H9 (cell line): ENCODE results near the gene LSM8. TPM values are rescaled to one million over a fixed set of nuclear protein-coding genes. Genes with fewer than 3 reads are reported as not detected.

Experiments used
- DNase-seq: peaks from one replicate; pipeline ENCODE4 v3.0.0-alpha.2; 2017
- H2AFZ ChIP-seq: one replicate; pipeline ENCODE4 v1.6.1; 2013; ENCODE audit warnings: mild to moderate bottlenecking, low read length, control low read depth, moderate library complexity
- H2AK5ac ChIP-seq: 2 replicates; pipeline ENCODE4 v1.6.1; 2013; ENCODE audit warnings: low read length, control low read depth, mixed read lengths; ENCODE audit not compliant: insufficient read length
- H2BK120ac ChIP-seq: one replicate; pipeline ENCODE4 v1.6.1; 2013; ENCODE audit warnings: low read depth, mild to moderate bottlenecking, low read length, control low read depth, inconsistent platforms; ENCODE audit not compliant: poor library complexity, severe bottlenecking
- H2BK12ac ChIP-seq: 2 replicates; pipeline ENCODE4 v1.6.1; 2013; ENCODE audit warnings: low read length, control low read depth, mixed read lengths, low read depth; ENCODE audit not compliant: insufficient read length
- H2BK15ac ChIP-seq: 2 replicates; pipeline ENCODE4 v1.6.1; 2013; ENCODE audit warnings: low read depth, low read length, control low read depth
- H2BK20ac ChIP-seq: one replicate; pipeline ENCODE4 v1.6.1; 2013; ENCODE audit warnings: low read depth, mild to moderate bottlenecking, low read length, control low read depth, inconsistent platforms; ENCODE audit not compliant: poor library complexity, severe bottlenecking
- H2BK5ac ChIP-seq: 2 replicates; pipeline ENCODE4 v1.6.1; 2013; ENCODE audit warnings: low read length, control low read depth, mixed read lengths; ENCODE audit not compliant: insufficient read length
- H3K14ac ChIP-seq: 2 replicates; pipeline ENCODE4 v1.6.1; 2013; ENCODE audit warnings: low read length, control low read depth; ENCODE audit not compliant: insufficient read depth
- H3K18ac ChIP-seq: 2 replicates; pipeline ENCODE4 v1.6.1; 2013; ENCODE audit warnings: low read depth, mild to moderate bottlenecking, mixed read lengths, low read length, control low read depth; ENCODE audit not compliant: insufficient read length
- H3K23ac ChIP-seq: 2 replicates; pipeline ENCODE4 v1.6.1; 2013; ENCODE audit warnings: low read length, control low read depth, mixed read lengths, low read depth; ENCODE audit not compliant: insufficient read length
- H3K23me2 ChIP-seq: 2 replicates; pipeline ENCODE4 v1.6.1; 2013; ENCODE audit warnings: low read depth, mild to moderate bottlenecking, mixed read lengths, low read length, control low read depth; ENCODE audit not compliant: insufficient read length, poor library complexity, severe bottlenecking
- H3K27ac ChIP-seq: 2 replicates; pipeline ENCODE4 v1.5.1; 2013; ENCODE audit warnings: low read length, control low read depth, mixed read lengths, low read depth; ENCODE audit not compliant: insufficient read length
- H3K27me3 ChIP-seq: 2 replicates; pipeline ENCODE4 v1.6.1; 2013; ENCODE audit warnings: low read length, control low read depth, inconsistent platforms; ENCODE audit not compliant: insufficient read depth
- H3K4ac ChIP-seq: 2 replicates; pipeline ENCODE4 v1.6.1; 2013; ENCODE audit warnings: low read depth, mild to moderate bottlenecking, control low read depth, inconsistent platforms, low read length, moderate library complexity
- H3K4me1 ChIP-seq: 2 replicates; pipeline ENCODE4 v1.6.1; 2013; ENCODE audit warnings: low read length, control low read depth, inconsistent platforms; ENCODE audit not compliant: insufficient read depth
- H3K4me2 ChIP-seq: 2 replicates; pipeline ENCODE4 v1.6.1; 2013; ENCODE audit warnings: low read length, control low read depth, mixed read lengths; ENCODE audit not compliant: insufficient read length, insufficient read depth
- H3K56ac ChIP-seq: 2 replicates; pipeline ENCODE4 v1.6.1; 2013; ENCODE audit warnings: low read depth, mild to moderate bottlenecking, mixed read lengths, low read length, control low read depth; ENCODE audit not compliant: insufficient read length
- H3K79me1 ChIP-seq: 2 replicates; pipeline ENCODE4 v1.6.1; 2013; ENCODE audit warnings: low read depth, mild to moderate bottlenecking, moderate library complexity, low read length, control low read depth, inconsistent platforms; ENCODE audit not compliant: insufficient read depth, poor library complexity, severe bottlenecking
- H3K79me2 ChIP-seq: 2 replicates; pipeline ENCODE4 v1.6.1; 2013; ENCODE audit warnings: low read length, control low read depth, inconsistent platforms; ENCODE audit not compliant: insufficient read depth
- H3K9ac ChIP-seq: 2 replicates; pipeline ENCODE4 v1.6.1; 2013; ENCODE audit warnings: low read length, control low read depth, mixed read lengths; ENCODE audit not compliant: insufficient read length; ENCODE audit errors: extremely low read depth
- H3K9me3 ChIP-seq: one replicate; pipeline ENCODE4 v1.6.1; 2013; ENCODE audit warnings: low read depth, low read length, inconsistent platforms; ENCODE audit not compliant: control insufficient read depth
- H3T11ph ChIP-seq: one replicate; pipeline ENCODE4 v1.6.1; 2013; ENCODE audit warnings: mild to moderate bottlenecking, low read length, control low read depth, inconsistent platforms
- H4K20me1 ChIP-seq: one replicate; pipeline ENCODE4 v1.6.1; 2013; ENCODE audit not compliant: control insufficient read depth, insufficient read length, insufficient read depth
- H4K5ac ChIP-seq: 2 replicates; pipeline ENCODE4 v1.6.1; 2013; ENCODE audit warnings: low read depth, mild to moderate bottlenecking, mixed read lengths, low read length, control low read depth; ENCODE audit not compliant: insufficient read length
- H4K8ac ChIP-seq: replicated peaks from 2 replicates; pipeline ENCODE4 v1.6.1; 2013; ENCODE audit warnings: low read length, control low read depth, mixed read lengths, low read depth; ENCODE audit not compliant: insufficient read length
- H4K91ac ChIP-seq: 2 replicates; pipeline ENCODE4 v1.6.1; 2013; ENCODE audit warnings: low read depth, mild to moderate bottlenecking, moderate library complexity, mixed read lengths, low read length, control low read depth; ENCODE audit not compliant: insufficient read length
- H3K27ac Mint-ChIP-seq, 3 experiments: 2 replicates in 2 of 3; 3 replicates in 1 of 3; pipeline ENCODE4 v1.8.0; 2020 to 2021; ENCODE audit warnings: mixed read lengths in 3 of 3, mild to moderate bottlenecking in 1 of 3, moderate library complexity in 1 of 3
- H3K27me3 Mint-ChIP-seq: 2 replicates; pipeline ENCODE4 v1.8.0; 2021; ENCODE audit warnings: low read depth, mild to moderate bottlenecking, moderate library complexity, mixed read lengths
- H3K36me3 Mint-ChIP-seq, 3 experiments: 2 replicates in 2 of 3; 3 replicates in 1 of 3; pipeline ENCODE4 v1.8.0; 2020 to 2021; ENCODE audit warnings: low read depth in 3 of 3, mixed read lengths in 3 of 3; ENCODE audit not compliant: insufficient read depth in 1 of 3
- H3K4me1 Mint-ChIP-seq, 2 experiments: 2 replicates each; pipeline ENCODE4 v1.8.0; 2020; ENCODE audit warnings: mixed read lengths in 2 of 2
- H3K4me3 Mint-ChIP-seq, 2 experiments: 2 replicates in 1 of 2; 3 replicates in 1 of 2; pipeline ENCODE4 v1.8.0; 2020 to 2021; ENCODE audit warnings: mild to moderate bottlenecking in 2 of 2, mixed read lengths in 2 of 2, moderate library complexity in 1 of 2
- H3K9me3 Mint-ChIP-seq, 2 experiments: 2 replicates in 1 of 2; 3 replicates in 1 of 2; pipeline ENCODE4 v1.8.0; 2020; ENCODE audit warnings: mild to moderate bottlenecking in 2 of 2, mixed read lengths in 2 of 2, moderate library complexity in 1 of 2
- CTCF ChIP-seq: fragments of 200-600 bp; sonication (generic); conservative IDR thresholded peaks from 3 replicates; pipeline ENCODE4 v1.8.0; 2021; ENCODE audit warnings: antibody characterized with exemption, mild to moderate bottlenecking
- WGBS: extraction: QIAGEN DNeasy Blood & Tissue Kit; methylation state at CpG from one replicate; pipeline ENCODE4 v1.1.7; 2013; ENCODE audit warnings: missing lambda C conversion rate, low lambda C conversion rate, mixed read lengths; ENCODE audit not compliant: insufficient read length; ENCODE audit errors: extremely low coverage; 5-methylcytosine and 5-hydroxymethylcytosine counted together
- total RNA-seq: library from RNA; stranded (reverse); gene quantifications from 2 replicates; pipeline ENCODE4 v1.2.1, GENCODE V29; 2021

LSM8 gene
- total RNA-seq, 1 experiment from 2014 or later, result 51.8 TPM

- Histone ChIP-seq H3K9me3 (no peaks in the 10 kb centered on the region), H3K23me2 (no peaks in the 10 kb centered on the region), H3K14ac (no peak overlapping the region), H3K4ac (no peak overlapping the region), H3T11ph (no peak overlapping the region), H4K20me1 (no peaks in the 10 kb centered on the region), H2BK12ac (no peak overlapping the region), H3K9ac (no peak overlapping the region), H3K4me2 (no peak overlapping the region), H3K56ac (no peak overlapping the region), H3K18ac (no peak overlapping the region), H3K23ac (no peak overlapping the region), H4K8ac (no peak overlapping the region), H2BK5ac (no peak overlapping the region), H2AFZ (no peak overlapping the region), H3K4me1 (no peaks in the 10 kb centered on the region), H3K27ac (no peak overlapping the region), H3K79me2 (no peaks in the 10 kb centered on the region), H4K91ac (no peak overlapping the region), H2BK120ac (no peak overlapping the region), H3K79me1 (no peaks in the 10 kb centered on the region), H2AK5ac (no peak overlapping the region), H4K5ac (no peak overlapping the region), H3K27me3 (no peaks in the 10 kb centered on the region), H2BK15ac (no peak overlapping the region), H2BK20ac (no peak overlapping the region)
- no CpG with 5 or more reads among the region's 2 CpGs for WGBS
- H3K27ac Mint-ChIP-seq, result no peak overlapping the region
- no peak for TF ChIP-seq CTCF
- no peaks in the 10 kb centered on the region for H3K36me3 Mint-ChIP-seq
- DNase-seq, result no peak
- no peaks in the 10 kb centered on the region for H3K4me1 Mint-ChIP-seq
- peaks cover 2% of the 10 kb centered on the region; the same call in 1 of the 2 replicates for H3K27me3 Mint-ChIP-seq
- no peaks in the 10 kb centered on the region for H3K9me3 Mint-ChIP-seq
- no peak overlapping the region for H3K4me3 Mint-ChIP-seq
These were observed 8.2 kb upstream of the LSM8 start for GRCh38 chr7:118175740-118176139.
